Mucosa of rectum (tissue), 2 donors: Measurements from ENCODE around the gene KCNIP4.
"Not testable (repeated sequence)": the region's sequence is repeated elsewhere in the genome, so short reads cannot be mapped to it uniquely, and the experiment has no call there.

Experiments
- H3K27ac ChIP-seq, 2 donors: one replicate each; pipeline ENCODE4 v1.7.0; 2013; ENCODE audit warnings: inconsistent platforms in 2 of 2, low read depth in 2 of 2, low read length in 2 of 2
- H3K27me3 ChIP-seq, 2 donors: one replicate each; pipeline ENCODE4 v1.7.0; 2013; ENCODE audit warnings: low read length in 2 of 2; ENCODE audit not compliant: control insufficient read depth in 2 of 2, insufficient read depth in 2 of 2
- H3K36me3 ChIP-seq, 2 donors: one replicate each; pipeline ENCODE4 v1.7.0; 2013; ENCODE audit warnings: low read length in 2 of 2; ENCODE audit not compliant: control insufficient read depth in 2 of 2, insufficient read depth in 2 of 2
- H3K4me1 ChIP-seq, 2 donors: one replicate each; pipeline ENCODE4 v1.7.0; 2013; ENCODE audit warnings: low read length in 2 of 2, mild to moderate bottlenecking in 1 of 2; ENCODE audit not compliant: control insufficient read depth in 2 of 2, insufficient read depth in 2 of 2
- H3K4me3 ChIP-seq, 2 donors: one replicate each; pipeline ENCODE4 v1.7.0; 2013; ENCODE audit warnings: low read length in 2 of 2
- H3K9ac ChIP-seq, 2 donors: one replicate each; pipeline ENCODE4 v1.7.0; 2013; ENCODE audit warnings: low read length in 2 of 2, low read depth in 1 of 2, mild to moderate bottlenecking in 1 of 2
- H3K9me3 ChIP-seq, 2 donors: one replicate each; pipeline ENCODE4 v1.7.0; 2013; ENCODE audit warnings: low read length in 2 of 2; ENCODE audit not compliant: control insufficient read depth in 2 of 2
- donor health status: healthy.
- donor health status: Normal muscosa, but diverticular disease.

The KCNIP4 gene

GRCh38 chr4:20825505-20825904 is 1123.1 kb downstream of the KCNIP4 start:
- no peak overlapping the region for H3K4me3 ChIP-seq
- H3K4me1 ChIP-seq = no peaks in the 10 kb centered on the region
- no peaks in the 10 kb centered on the region for H3K27me3 ChIP-seq
- no peaks in the 10 kb centered on the region for H3K9me3 ChIP-seq
- H3K36me3 ChIP-seq = no peaks in the 10 kb centered on the region
- no peak overlapping the region for H3K9ac ChIP-seq
- H3K27ac ChIP-seq = no peak overlapping the region

GRCh38 chr4:20816287-20816686 is 1132.3 kb downstream of the KCNIP4 start:
- no peaks in the 10 kb centered on the region for H3K4me1 ChIP-seq
- no peak overlapping the region for H3K27ac ChIP-seq
- no peaks in the 10 kb centered on the region for H3K27me3 ChIP-seq
- H3K4me3 ChIP-seq = no peak overlapping the region
- H3K9me3 ChIP-seq = no peaks in the 10 kb centered on the region
- H3K9ac ChIP-seq = no peak overlapping the region
- H3K36me3 ChIP-seq = no peaks in the 10 kb centered on the region

GRCh38 chr4:20813700-20814099 is 1134.9 kb downstream of the KCNIP4 start:
- Histone ChIP-seq H3K4me3 (no peak overlapping the region), H3K36me3 (no peaks in the 10 kb centered on the region), H3K9ac (no peak overlapping the region), H3K4me1 (no peaks in the 10 kb centered on the region), H3K27me3 (no peaks in the 10 kb centered on the region), H3K27ac (no peak overlapping the region), H3K9me3 (no peaks in the 10 kb centered on the region)

GRCh38 chr4:20809812-20810211 is 1138.8 kb downstream of the KCNIP4 start:
- H3K27ac ChIP-seq = no peak overlapping the region
- H3K27me3 ChIP-seq = no peaks in the 10 kb centered on the region
- no peak overlapping the region for H3K4me3 ChIP-seq
- no peak overlapping the region for H3K9ac ChIP-seq
- H3K4me1 ChIP-seq = no peaks in the 10 kb centered on the region
- no peaks in the 10 kb centered on the region for H3K9me3 ChIP-seq
- no peaks in the 10 kb centered on the region for H3K36me3 ChIP-seq

GRCh38 chr4:20805716-20806115 is 1142.9 kb downstream of the KCNIP4 start:
- no peaks in the 10 kb centered on the region for H3K27me3 ChIP-seq
- no peak overlapping the region for H3K4me3 ChIP-seq
- no peak overlapping the region for H3K27ac ChIP-seq
- H3K4me1 ChIP-seq = no peaks in the 10 kb centered on the region
- no peaks in the 10 kb centered on the region for H3K36me3 ChIP-seq
- H3K9me3 ChIP-seq = no peaks in the 10 kb centered on the region
- H3K9ac ChIP-seq = no peak overlapping the region

GRCh38 chr4:20787940-20788665 is 1160.5 kb downstream of the KCNIP4 start:
- H3K36me3 ChIP-seq = no peaks in the 10 kb centered on the region
- H3K27ac ChIP-seq = no peak overlapping the region
- no peaks in the 10 kb centered on the region for H3K9me3 ChIP-seq
- no peak overlapping the region for H3K9ac ChIP-seq
- no peaks in the 10 kb centered on the region for H3K4me1 ChIP-seq
- H3K27me3 ChIP-seq = no peaks in the 10 kb centered on the region
- H3K4me3 ChIP-seq = no peak overlapping the region

GRCh38 chr4:20783134-20783533 is 1165.4 kb downstream of the KCNIP4 start:
- H3K27ac ChIP-seq, H3K36me3 ChIP-seq, H3K9me3 ChIP-seq, H3K27me3 ChIP-seq, H3K9ac ChIP-seq, H3K4me1 ChIP-seq, H3K4me3 ChIP-seq: not testable (repeated sequence)

- no peak overlapping the region for H3K27ac ChIP-seq
- H3K36me3 ChIP-seq = no peaks in the 10 kb centered on the region
- H3K4me1 ChIP-seq = no peaks in the 10 kb centered on the region
- H3K4me3 ChIP-seq = no peak overlapping the region
- H3K27me3 ChIP-seq = no peaks in the 10 kb centered on the region
- peaks cover 0 to 2% of the 10 kb centered on the region in 2 donors for H3K9me3 ChIP-seq
- no peak overlapping the region for H3K9ac ChIP-seq
Observed at GRCh38 chr4:20778896-20779295, 1169.7 kb downstream of the KCNIP4 start.

GRCh38 chr4:20773144-20773997 is 1175.2 kb downstream of the KCNIP4 start:
- H3K27ac ChIP-seq = no peak overlapping the region
- no peak overlapping the region for H3K4me3 ChIP-seq
- H3K4me1 ChIP-seq = no peaks in the 10 kb centered on the region
- H3K9me3 ChIP-seq = no peaks in the 10 kb centered on the region
- H3K9ac ChIP-seq = no peak overlapping the region
- H3K36me3 ChIP-seq = no peaks in the 10 kb centered on the region
- H3K27me3 ChIP-seq = no peaks in the 10 kb centered on the region

- Histone ChIP-seq H3K36me3 (no peaks in the 10 kb centered on the region), H3K9me3 (no peaks in the 10 kb centered on the region), H3K9ac (no peak overlapping the region), H3K27me3 (no peaks in the 10 kb centered on the region), H3K27ac (no peak overlapping the region), H3K4me1 (no peaks in the 10 kb centered on the region), H3K4me3 (no peak overlapping the region)
Observed at GRCh38 chr4:20764366-20764992, 1184.1 kb downstream of the KCNIP4 start.
